WTC11 (cell line): ENCODE data around the gene TXNRD1. TPM values are rescaled to one million over a fixed set of nuclear protein-coding genes. Genes with fewer than 3 reads are reported as not detected.

Source experiments
- ATAC-seq: fragments of 200-7000 bp; cut with Tn5 transposase; 2 replicates; pipeline ENCODE4 v1.10.0; 2021; ENCODE audit warnings: mild to moderate bottlenecking, moderate library complexity
- CTCF ChIA-PET: fragments of 300-600 bp; sonication (Branson Sonifier 250); formaldehyde crosslinking; loops from one replicate; lab custom pipeline; 2021; ENCODE audit warnings: antibody characterized with exemption; lab: Charles Lee
- POLR2A ChIA-PET: fragments of 350-600 bp; sonication (Branson Sonifier 250); formaldehyde crosslinking; loops from one replicate; lab custom pipeline; 2021; ENCODE audit warnings: antibody characterized with exemption; lab: Charles Lee
- DNase-seq: peaks from one replicate; pipeline ENCODE4 v3.0.0; 2021; ENCODE audit warnings: low spot score
- H3K27ac Mint-ChIP-seq: 2 replicates; pipeline ENCODE4 v1.8.0; 2021; ENCODE audit warnings: mixed read lengths
- H3K27me3 Mint-ChIP-seq: 2 replicates; pipeline ENCODE4 v1.8.0; 2021; ENCODE audit warnings: low read depth, mild to moderate bottlenecking, moderate library complexity, mixed read lengths
- H3K36me3 Mint-ChIP-seq: 2 replicates; pipeline ENCODE4 v1.8.0; 2021; ENCODE audit warnings: mixed read lengths
- H3K4me1 Mint-ChIP-seq: 2 replicates; pipeline ENCODE4 v1.8.0; 2022; ENCODE audit warnings: mixed read lengths
- H3K4me3 Mint-ChIP-seq: 2 replicates; pipeline ENCODE4 v1.8.0; 2021; ENCODE audit warnings: mild to moderate bottlenecking, moderate library complexity, mixed read lengths
- H3K9me3 Mint-ChIP-seq: 2 replicates; pipeline ENCODE4 v1.8.0; 2021; ENCODE audit warnings: mixed read lengths
- ARID4B ChIP-seq: sonication (generic); formaldehyde crosslinking; IDR thresholded peaks from 2 replicates; pipeline ENCODE4 v1.8.0; 2023; ENCODE audit warnings: missing genetic modification reagents, mild to moderate bottlenecking, borderline replicate concordance
- ATF1 ChIP-seq: sonication (generic); formaldehyde crosslinking; IDR thresholded peaks from 2 replicates; pipeline ENCODE4 v1.8.1; 2023; ENCODE audit warnings: mild to moderate bottlenecking, moderate library complexity, missing genetic modification reagents
- ATF6 ChIP-seq: sonication (generic); formaldehyde crosslinking; IDR thresholded peaks from 2 replicates; pipeline ENCODE4 v1.8.1; 2023; ENCODE audit warnings: mild to moderate bottlenecking, missing genetic modification reagents
- CBFB ChIP-seq: sonication (generic); formaldehyde crosslinking; IDR thresholded peaks from 2 replicates; pipeline ENCODE4 v1.8.1; 2022; ENCODE audit warnings: mild to moderate bottlenecking, low read depth, missing genetic modification reagents
- GABPB1 ChIP-seq: sonication (generic); formaldehyde crosslinking; IDR thresholded peaks from 2 replicates; pipeline ENCODE4 v1.8.1; 2023; ENCODE audit warnings: mild to moderate bottlenecking, missing genetic modification reagents
- NFATC4 ChIP-seq: fragments of 250-450 bp; sonication (Bioruptor Pico); IDR thresholded peaks from 2 replicates; pipeline ENCODE4 v1.9.0; 2021; ENCODE audit warnings: mild to moderate bottlenecking
- SMAD3 ChIP-seq: sonication (generic); formaldehyde crosslinking; IDR thresholded peaks from 2 replicates; pipeline ENCODE4 v1.8.0; 2022; ENCODE audit warnings: missing genetic modification reagents, mild to moderate bottlenecking, borderline replicate concordance
- USF1 ChIP-seq: sonication (generic); formaldehyde crosslinking; IDR thresholded peaks from 2 replicates; pipeline ENCODE4 v1.8.0; 2022; ENCODE audit warnings: mild to moderate bottlenecking, missing genetic modification reagents
- ZBTB21 ChIP-seq: sonication (generic); formaldehyde crosslinking; IDR thresholded peaks from 2 replicates; pipeline ENCODE4 v1.8.1; 2023; ENCODE audit warnings: mild to moderate bottlenecking, missing genetic modification reagents, borderline replicate concordance
- ZNF121 ChIP-seq: sonication (generic); formaldehyde crosslinking; IDR thresholded peaks from 2 replicates; pipeline ENCODE4 v1.8.0; 2023; ENCODE audit warnings: missing genetic modification reagents
- ZNF671 ChIP-seq: fragments of 250-450 bp; sonication (Bioruptor Pico); IDR thresholded peaks from 2 replicates; pipeline ENCODE4 v1.8.0; 2021; ENCODE audit warnings: mild to moderate bottlenecking
- total RNA-seq: library from RNA; stranded (reverse); gene quantifications from 3 replicates; pipeline ENCODE4 v1.2.3, GENCODE V29; 2021
- TF ChIP-seq, protein P1 (sequence below): sonication (generic); formaldehyde crosslinking; conservative IDR thresholded peaks from 2 replicates; pipeline ENCODE4 v1.8.1; 2022; ENCODE audit warnings: mild to moderate bottlenecking, missing genetic modification reagents
- TF ChIP-seq, protein P2 (sequence below): sonication (generic); formaldehyde crosslinking; conservative IDR thresholded peaks from 2 replicates; pipeline ENCODE4 v1.8.1; 2023; ENCODE audit warnings: mild to moderate bottlenecking, low read depth, missing genetic modification reagents, moderate library complexity

The TXNRD1 gene
- total RNA-seq, 1 experiment from 2014 or later, result 113 TPM

GRCh38 chr12:104381731-104382480 is 166.3 kb downstream of the TXNRD1 start (continued):
- TF ChIP-seq ZBTB21 (CRISPR knock-in tag) (no peak), ARID4B (CRISPR knock-in tag) (no peak), NFATC4 (no peak)
- TF ChIP-seq, protein P1, sequence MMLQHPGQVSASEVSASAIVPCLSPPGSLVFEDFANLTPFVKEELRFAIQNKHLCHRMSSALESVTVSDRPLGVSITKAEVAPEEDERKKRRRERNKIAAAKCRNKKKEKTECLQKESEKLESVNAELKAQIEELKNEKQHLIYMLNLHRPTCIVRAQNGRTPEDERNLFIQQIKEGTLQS (CRISPR knock-in tag), result no peak

DNA sequence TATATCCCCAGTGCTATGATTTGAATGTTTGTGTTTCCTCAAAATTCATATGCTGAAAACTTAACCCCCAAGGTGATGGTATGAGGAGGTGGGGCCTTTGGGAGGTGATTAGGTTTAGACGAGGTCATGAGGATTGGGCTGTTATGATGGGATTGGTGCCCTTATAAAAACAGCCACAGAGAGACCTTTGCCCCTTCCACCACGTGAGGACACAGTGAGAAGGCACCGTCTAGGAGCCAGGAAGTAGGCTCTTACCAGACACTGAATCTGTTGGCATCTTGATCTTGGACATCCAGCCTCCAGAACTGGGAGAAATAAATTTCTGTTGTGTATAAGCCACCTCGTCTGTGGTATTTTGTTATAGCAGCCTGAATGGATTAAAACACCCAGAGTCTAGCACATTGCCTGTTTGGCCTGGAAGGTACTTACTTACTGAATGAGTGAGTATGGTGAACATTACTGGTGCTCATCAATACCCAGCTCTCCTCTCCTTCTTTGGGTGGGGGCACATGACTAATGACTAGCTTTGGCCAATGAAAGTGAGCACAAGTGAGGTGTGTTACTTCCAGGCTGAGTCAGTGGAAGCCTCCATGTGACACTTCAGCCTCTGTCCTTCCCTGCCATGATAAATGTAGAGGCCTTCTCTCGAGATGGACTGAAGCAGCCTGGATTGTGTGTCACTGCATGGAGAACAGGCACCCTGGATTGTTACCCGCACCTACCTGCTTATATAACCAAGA is 168.7 kb downstream of the TXNRD1 start:
- CTCF ChIA-PET, result no interaction called here
- H3K27ac Mint-ChIP-seq, result no peak overlapping the region

DNA sequence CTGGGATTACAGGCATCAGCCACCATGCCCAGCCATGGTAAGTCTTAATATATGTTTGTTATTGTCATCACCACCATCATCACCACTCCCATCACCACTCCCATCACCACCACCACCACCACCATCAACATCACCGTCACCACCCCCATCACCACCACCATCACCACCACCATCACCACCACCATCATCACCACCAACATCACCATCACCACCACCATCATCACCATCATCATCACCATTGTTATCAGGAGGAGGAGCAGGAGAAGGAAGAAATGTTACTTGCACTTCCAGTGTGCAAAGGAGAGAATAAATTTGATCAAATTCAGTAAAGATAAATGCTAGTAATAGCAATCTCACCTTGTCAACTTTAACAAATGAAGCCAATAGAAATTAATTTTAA is 169.9 kb downstream of the TXNRD1 start:
- no peak overlapping the region for H3K4me3 Mint-ChIP-seq
- TF ChIP-seq USF1 (CRISPR knock-in tag) (no peak), ZNF671 (CRISPR knock-in tag) (no peak), GABPB1 (no peak), ATF6 (no peak), CBFB (CRISPR knock-in tag) (no peak), ATF1 (CRISPR knock-in tag) (no peak)
- TF ChIP-seq, protein P2, sequence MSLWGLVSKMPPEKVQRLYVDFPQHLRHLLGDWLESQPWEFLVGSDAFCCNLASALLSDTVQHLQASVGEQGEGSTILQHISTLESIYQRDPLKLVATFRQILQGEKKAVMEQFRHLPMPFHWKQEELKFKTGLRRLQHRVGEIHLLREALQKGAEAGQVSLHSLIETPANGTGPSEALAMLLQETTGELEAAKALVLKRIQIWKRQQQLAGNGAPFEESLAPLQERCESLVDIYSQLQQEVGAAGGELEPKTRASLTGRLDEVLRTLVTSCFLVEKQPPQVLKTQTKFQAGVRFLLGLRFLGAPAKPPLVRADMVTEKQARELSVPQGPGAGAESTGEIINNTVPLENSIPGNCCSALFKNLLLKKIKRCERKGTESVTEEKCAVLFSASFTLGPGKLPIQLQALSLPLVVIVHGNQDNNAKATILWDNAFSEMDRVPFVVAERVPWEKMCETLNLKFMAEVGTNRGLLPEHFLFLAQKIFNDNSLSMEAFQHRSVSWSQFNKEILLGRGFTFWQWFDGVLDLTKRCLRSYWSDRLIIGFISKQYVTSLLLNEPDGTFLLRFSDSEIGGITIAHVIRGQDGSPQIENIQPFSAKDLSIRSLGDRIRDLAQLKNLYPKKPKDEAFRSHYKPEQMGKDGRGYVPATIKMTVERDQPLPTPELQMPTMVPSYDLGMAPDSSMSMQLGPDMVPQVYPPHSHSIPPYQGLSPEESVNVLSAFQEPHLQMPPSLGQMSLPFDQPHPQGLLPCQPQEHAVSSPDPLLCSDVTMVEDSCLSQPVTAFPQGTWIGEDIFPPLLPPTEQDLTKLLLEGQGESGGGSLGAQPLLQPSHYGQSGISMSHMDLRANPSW (CRISPR knock-in tag), result no peak
- POLR2A ChIA-PET, result no interaction called here
- H3K4me1 Mint-ChIP-seq, result peaks cover 10% of the 10 kb centered on the region
- CTCF ChIA-PET, result no interaction called here
- no peak overlapping the region for H3K27ac Mint-ChIP-seq
- ATAC-seq (no peak), DNase-seq (no peak)
- no peaks in the 10 kb centered on the region; the same call in 1 of the 2 replicates for H3K9me3 Mint-ChIP-seq
- 0 out of 2 replicates have a peak, but pooled peaks cover 3% of the 10 kb centered on the region for H3K36me3 Mint-ChIP-seq
- H3K27me3 Mint-ChIP-seq, result no peaks in the 10 kb centered on the region

More for the DNA sequence above, 168.7 kb downstream of the TXNRD1 start:
- peaks cover 10% of the 10 kb centered on the region for H3K4me1 Mint-ChIP-seq
- no peak overlapping the region for H3K4me3 Mint-ChIP-seq
- H3K9me3 Mint-ChIP-seq, result no peaks in the 10 kb centered on the region; the same call in 1 of the 2 replicates
- no peak for ATAC-seq
- TF ChIP-seq SMAD3 (CRISPR knock-in tag) (no peak), ZNF121 (no peak)
- DNase-seq, result no peak
- POLR2A ChIA-PET, result no interaction called here
- H3K27me3 Mint-ChIP-seq, result no peaks in the 10 kb centered on the region
- 0 out of 2 replicates have a peak, but pooled peaks cover 3% of the 10 kb centered on the region for H3K36me3 Mint-ChIP-seq
